Measurements from ENCODE around the gene TTN.

DNA sequence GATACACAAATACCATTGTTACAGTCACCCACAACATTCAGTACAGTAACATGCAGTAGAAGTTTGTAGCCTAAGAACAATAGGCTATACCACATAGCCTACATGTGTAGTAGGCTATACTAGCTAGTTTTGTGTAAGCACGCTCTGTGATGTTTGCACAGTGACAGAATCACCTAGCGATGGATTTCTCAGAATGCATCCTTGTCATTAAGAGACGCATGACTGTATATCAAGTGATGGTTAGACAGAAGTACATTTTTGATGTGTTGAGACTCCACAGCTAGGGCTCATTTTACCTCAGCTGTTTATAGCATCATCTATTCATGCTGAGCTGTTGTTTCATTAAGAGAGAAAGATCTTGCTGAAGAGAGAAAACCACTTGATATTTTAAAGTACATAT, 307.6 kb downstream of the TTN start:
- TF ChIP-seq, protein P1, sequence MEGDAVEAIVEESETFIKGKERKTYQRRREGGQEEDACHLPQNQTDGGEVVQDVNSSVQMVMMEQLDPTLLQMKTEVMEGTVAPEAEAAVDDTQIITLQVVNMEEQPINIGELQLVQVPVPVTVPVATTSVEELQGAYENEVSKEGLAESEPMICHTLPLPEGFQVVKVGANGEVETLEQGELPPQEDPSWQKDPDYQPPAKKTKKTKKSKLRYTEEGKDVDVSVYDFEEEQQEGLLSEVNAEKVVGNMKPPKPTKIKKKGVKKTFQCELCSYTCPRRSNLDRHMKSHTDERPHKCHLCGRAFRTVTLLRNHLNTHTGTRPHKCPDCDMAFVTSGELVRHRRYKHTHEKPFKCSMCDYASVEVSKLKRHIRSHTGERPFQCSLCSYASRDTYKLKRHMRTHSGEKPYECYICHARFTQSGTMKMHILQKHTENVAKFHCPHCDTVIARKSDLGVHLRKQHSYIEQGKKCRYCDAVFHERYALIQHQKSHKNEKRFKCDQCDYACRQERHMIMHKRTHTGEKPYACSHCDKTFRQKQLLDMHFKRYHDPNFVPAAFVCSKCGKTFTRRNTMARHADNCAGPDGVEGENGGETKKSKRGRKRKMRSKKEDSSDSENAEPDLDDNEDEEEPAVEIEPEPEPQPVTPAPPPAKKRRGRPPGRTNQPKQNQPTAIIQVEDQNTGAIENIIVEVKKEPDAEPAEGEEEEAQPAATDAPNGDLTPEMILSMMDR (conservative IDR thresholded peaks at IDR 0.05; ENCODE audit: low read length), result no peak
- TF ChIP-seq EZH2phosphoT487 (IDR thresholded peaks at IDR 0.05; ENCODE audit: borderline replicate concordance, low read depth, low read length), result no peak
